B cell (primary cell): Measurements from ENCODE around the gene RNF4. TPM values are rescaled to one million over a fixed set of nuclear protein-coding genes. Genes with fewer than 3 reads are reported as not detected.

Experiments
- ATAC-seq: fragments of 200-7000 bp; cut with Tn5 transposase; one replicate; pipeline ENCODE4 v1.10.0; 2021; ENCODE audit warnings: low read depth, mild to moderate bottlenecking, moderate number of reproducible peaks, moderate library complexity
- CTCF ChIA-PET: fragments of 350-600 bp; sonication (Branson Sonifier 250); formaldehyde crosslinking; loops from one replicate; lab custom pipeline; 2021; ENCODE audit warnings: antibody characterized with exemption, inconsistent platforms; lab: Charles Lee
- POLR2A ChIA-PET: fragments of 350-600 bp; sonication (Branson Sonifier 250); formaldehyde crosslinking; loops from one replicate; lab custom pipeline; 2021; ENCODE audit warnings: antibody characterized with exemption; lab: Charles Lee
- DNase-seq: peaks from one replicate; pipeline ENCODE4 v3.0.0; 2013
- H2AFZ ChIP-seq: 2 replicates; pipeline ENCODE4 v1.6.1; 2012; ENCODE audit warnings: mild to moderate bottlenecking, low read depth, low read length; ENCODE audit not compliant: insufficient read depth, poor library complexity, severe bottlenecking
- H3K27ac ChIP-seq, 2 donors: 1 replicate in 1 of 2; 2 replicates in 1 of 2; pipeline ENCODE4 v1.5.1; 2012 to 2013; ENCODE audit warnings: low read length in 2 of 2, mild to moderate bottlenecking in 2 of 2, moderate library complexity in 1 of 2
- H3K27me3 ChIP-seq, 4 experiments: fragments of 200-600 bp in 1 of 4; sonication (generic) in 1 of 4; replicated peaks in 1 of 4; 1 replicate in 2 of 4; 2 replicates in 2 of 4; pipeline versions ENCODE4 v1.6.1 to v1.7.0; 2013 to 2016; ENCODE audit warnings: low read length in 3 of 4, mild to moderate bottlenecking in 2 of 4, mixed read lengths in 1 of 4, moderate library complexity in 1 of 4; ENCODE audit not compliant: insufficient read depth in 4 of 4, control insufficient read depth in 3 of 4; ENCODE audit errors: control extremely low read depth in 1 of 4
- H3K36me3 ChIP-seq, 2 experiments: replicated peaks in 1 of 2; 1 replicate in 1 of 2; 2 replicates in 1 of 2; pipeline versions ENCODE4 v1.6.1 to v1.7.1; 2013; ENCODE audit warnings: low read length in 1 of 2; ENCODE audit not compliant: insufficient read depth in 2 of 2, control insufficient read depth in 1 of 2; ENCODE audit errors: control extremely low read depth in 1 of 2, extremely low read depth in 1 of 2
- H3K4me1 ChIP-seq, 2 donors: fragments of 200-600 bp in 1 of 2; sonication (generic) in 1 of 2; 1 replicate in 1 of 2; 2 replicates in 1 of 2; pipeline versions ENCODE4 v1.5.1 to v1.6.1; 2013 to 2017; ENCODE audit warnings: low read length in 2 of 2; ENCODE audit not compliant: control insufficient read depth in 2 of 2, insufficient read depth in 2 of 2
- H3K4me2 ChIP-seq: replicated peaks from 2 replicates; pipeline ENCODE3; 2012; ENCODE audit warnings: mild to moderate bottlenecking, low read depth, low read length; ENCODE audit not compliant: poor library complexity, severe bottlenecking
- H3K4me3 ChIP-seq, 5 experiments: fragments of 200-600 bp in 1 of 5; sonication (generic) in 1 of 5; 1 replicate in 3 of 5; 2 replicates in 2 of 5; pipeline versions ENCODE4 v1.5.1 to v1.7.0; 2011 to 2016; ENCODE audit warnings: low read length in 4 of 5, mild to moderate bottlenecking in 4 of 5, low read depth in 2 of 5, control low read depth in 1 of 5, moderate library complexity in 1 of 5; ENCODE audit not compliant: insufficient read depth in 1 of 5; ENCODE audit errors: control extremely low read depth in 1 of 5, extremely low read depth in 1 of 5
- H3K79me2 ChIP-seq: fragments of 200-600 bp; sonication (generic); one replicate; pipeline ENCODE4 v1.6.0; 2016; ENCODE audit warnings: low read length; ENCODE audit not compliant: control insufficient read depth, insufficient read depth
- H3K9ac ChIP-seq: fragments of 200-600 bp; sonication (generic); 2 replicates; pipeline ENCODE4 v1.6.1; 2017; ENCODE audit warnings: mild to moderate bottlenecking, low read length, moderate library complexity
- H3K9me3 ChIP-seq, 3 donors: one replicate each; pipeline versions ENCODE4 v1.6.1 to v1.7.1; 2013; ENCODE audit warnings: low read length in 2 of 3; ENCODE audit not compliant: control insufficient read depth in 2 of 3, insufficient read depth in 1 of 3; ENCODE audit errors: control extremely low read depth in 1 of 3
- H4K20me1 ChIP-seq: 2 replicates; pipeline ENCODE4 v1.6.0; 2012; ENCODE audit warnings: mild to moderate bottlenecking, low read length; ENCODE audit not compliant: insufficient read depth, control insufficient read depth, poor library complexity, severe bottlenecking
- H3K27ac Mint-ChIP-seq: one replicate; pipeline ENCODE4 v1.8.0; 2021; ENCODE audit warnings: mixed read lengths
- H3K27me3 Mint-ChIP-seq: one replicate; pipeline ENCODE4 v1.8.0; 2021; ENCODE audit warnings: mixed read lengths
- H3K4me1 Mint-ChIP-seq: one replicate; pipeline ENCODE4 v1.8.0; 2021; ENCODE audit warnings: mixed read lengths
- H3K4me3 Mint-ChIP-seq: one replicate; pipeline ENCODE4 v1.8.0; 2021; ENCODE audit warnings: mixed read lengths
- H3K9me3 Mint-ChIP-seq: one replicate; pipeline ENCODE4 v1.8.0; 2022; ENCODE audit warnings: mixed read lengths; ENCODE audit not compliant: insufficient read depth
- CTCF ChIP-seq: fragments of 200-600 bp; IDR thresholded peaks from one replicate; pipeline ENCODE4 v1.8.0; 2022; ENCODE audit warnings: antibody characterized with exemption, mild to moderate bottlenecking
- EZH2 ChIP-seq: IDR thresholded peaks from 2 replicates; pipeline ENCODE4 v1.6.1; 2012; ENCODE audit warnings: borderline replicate concordance, low read depth, mild to moderate bottlenecking, moderate library complexity, low read length; ENCODE audit not compliant: insufficient read depth, poor library complexity, severe bottlenecking
- WGBS: methylation state at CpG from one replicate; pipeline ENCODE4 v1.1.5; 2013; ENCODE audit warnings: missing lambda C conversion rate; ENCODE audit not compliant: insufficient coverage; 5-methylcytosine and 5-hydroxymethylcytosine counted together
- intact Hi-C: fragments of 100-400 bp; cut with micrococcal nuclease; formaldehyde crosslinking; loops from one replicate; pipeline ENCODE4 v1.10.0; 2022
- polyA plus RNA-seq: library from polyadenylated mRNA; depleted of rRNA; stranded (reverse); fragments of >200 nt; gene quantifications from 2 replicates; pipeline ENCODE4 v1.2.3, GENCODE V29; 2012
- total RNA-seq, 2 donors: library from RNA; stranded (reverse); fragments of 120-200 nt in 1 of 2; gene quantifications; 1 replicate in 1 of 2; 2 replicates in 1 of 2; pipeline versions ENCODE4 v1.2.3 to v1.2.4, GENCODE V29; 2013 to 2022

The RNF4 gene
- total and polyA plus RNA-seq, 2 donors (not counting 1 experiment from before 2014, with no cell fraction given) = 61.8 to 95.2 TPM

- H3K9me3 Mint-ChIP-seq = no peaks in the 10 kb centered on the region
- Histone ChIP-seq H3K27ac (peak overlapping the region; percentile 80 to 88), H4K20me1 (peaks cover 24% of the 10 kb centered on the region), H3K4me3 (peak overlapping the region; percentile 21 to 88 (median 74)), H3K9me3 (no peaks in the 10 kb centered on the region), H3K4me2 (peak overlapping the region; percentile 100), H3K9ac (peak overlapping the region; percentile 95), H3K79me2 (peaks cover 33% of the 10 kb centered on the region), H3K27me3 (no peaks in the 10 kb centered on the region), H3K36me3 (peaks cover 0 to 3% of the 10 kb centered on the region in 2 experiments), H2AFZ (peak overlapping the region; percentile 94), H3K4me1 (peaks cover 17 to 24% of the 10 kb centered on the region in 2 donors)
- TF ChIP-seq CTCF (peak; percentile 40), EZH2 (no peak)
- ChIA-PET POLR2A (interaction anchor here (1.0 to 1.4 kb wide), 2 partner anchors 67 to 117 kb away, joined by 10 to 12 read pairs; partner anchors contain the start of genes CFAP99, RNF4 and ZFYVE28), CTCF (interaction anchor here (0.7 to 3.4 kb wide), 9 partner anchors 25 to 315 kb away, joined by 3 to 16 read pairs (median 4); partner anchors contain the start of gene RNF4)
- peak overlapping the region; percentile 93 for H3K27ac Mint-ChIP-seq
- DNase-seq = peak; percentile 86
- no peaks in the 10 kb centered on the region for H3K27me3 Mint-ChIP-seq
- WGBS = under 1% methylated on average over 77 of the region's 77 CpGs
- H3K4me3 Mint-ChIP-seq = peak overlapping the region; percentile 95
- intact Hi-C loops = loop anchor here (1.0 to 5.0 kb wide), 8 partner anchors 50 to 813 kb away; partner anchors contain the start of genes MXD4, NELFA, NSD2 and RNF4
- peaks cover 17% of the 10 kb centered on the region for H3K4me1 Mint-ChIP-seq
- peak; percentile 6 for ATAC-seq
Measured at GRCh38 chr4:2535376-2536192, 66.7 kb downstream of the RNF4 start.
